ENCODE measurements around the gene ARHGAP26.
"Not testable (repeated sequence)": the region's sequence is repeated elsewhere in the genome, so short reads cannot be mapped to it uniquely, and the experiment has no call there.

The ARHGAP26 gene

GRCh38 chr5:142971303-142972013, 201.3 kb downstream of the ARHGAP26 start:
- in situ Hi-C loops (cut with HindIII; ENCODE audit: low sequenced_read_pairs), result no loop called here

GRCh38 chr5:142972064-142972570, 201.9 kb downstream of the ARHGAP26 start:
- in situ Hi-C loops (cut with HindIII; ENCODE audit: low sequenced_read_pairs), result no loop called here

GRCh38 chr5:142973932-142974331, 203.8 kb downstream of the ARHGAP26 start:
- in situ Hi-C loops (cut with HindIII; ENCODE audit: low sequenced_read_pairs), result no loop called here

GRCh38 chr5:142974409-142974808, 204.2 kb downstream of the ARHGAP26 start:
- in situ Hi-C loops (cut with HindIII; ENCODE audit: low sequenced_read_pairs), result no loop called here

GRCh38 chr5:142976861-142977260, 206.7 kb downstream of the ARHGAP26 start:
- in situ Hi-C loops (cut with HindIII; ENCODE audit: low sequenced_read_pairs), result no loop called here

GRCh38 chr5:142977363-142978051, 207.3 kb downstream of the ARHGAP26 start:
- in situ Hi-C loops (cut with HindIII; ENCODE audit: low sequenced_read_pairs), result no loop called here

GRCh38 chr5:142978252-142978651, 208.1 kb downstream of the ARHGAP26 start:
- in situ Hi-C loops (cut with HindIII; ENCODE audit: low sequenced_read_pairs), result no loop called here

- in situ Hi-C loops (cut with HindIII; ENCODE audit: low sequenced_read_pairs), result no loop called here
These were observed 208.5 kb downstream of the ARHGAP26 start for GRCh38 chr5:142978726-142979125.

GRCh38 chr5:142979636-142980035, 209.5 kb downstream of the ARHGAP26 start:
- in situ Hi-C loops (cut with HindIII; ENCODE audit: low sequenced_read_pairs), result no loop called here

GRCh38 chr5:142981475-142981874, 211.3 kb downstream of the ARHGAP26 start:
- in situ Hi-C loops (cut with HindIII; ENCODE audit: low sequenced_read_pairs), result no loop called here

GRCh38 chr5:142981886-142982820, 212.0 kb downstream of the ARHGAP26 start:
- in situ Hi-C loops (cut with HindIII; ENCODE audit: low sequenced_read_pairs), result no loop called here

GRCh38 chr5:142982821-142983200, 212.6 kb downstream of the ARHGAP26 start:
- in situ Hi-C loops (cut with HindIII; ENCODE audit: low sequenced_read_pairs), result no loop called here

GRCh38 chr5:142984011-142984410, 213.8 kb downstream of the ARHGAP26 start:
- in situ Hi-C loops (cut with HindIII; ENCODE audit: low sequenced_read_pairs), result no loop called here

- in situ Hi-C loops (cut with HindIII; ENCODE audit: low sequenced_read_pairs), result no loop called here
These were observed 214.3 kb downstream of the ARHGAP26 start for GRCh38 chr5:142984525-142984924.

GRCh38 chr5:142989270-142989669, 219.1 kb downstream of the ARHGAP26 start:
- in situ Hi-C loops (cut with HindIII; ENCODE audit: low sequenced_read_pairs), result not testable (repeated sequence)

GRCh38 chr5:142990073-142990472, 219.9 kb downstream of the ARHGAP26 start:
- in situ Hi-C loops (cut with HindIII; ENCODE audit: low sequenced_read_pairs), result not testable (repeated sequence)

- in situ Hi-C loops (cut with HindIII; ENCODE audit: low sequenced_read_pairs), result no loop called here
These were observed 224.0 kb downstream of the ARHGAP26 start for GRCh38 chr5:142994218-142994617.

GRCh38 chr5:142995621-142996020, 225.4 kb downstream of the ARHGAP26 start:
- in situ Hi-C loops (cut with HindIII; ENCODE audit: low sequenced_read_pairs), result not testable (repeated sequence)

GRCh38 chr5:142997591-142997990, 227.4 kb downstream of the ARHGAP26 start:
- in situ Hi-C loops (cut with HindIII; ENCODE audit: low sequenced_read_pairs), result no loop called here

- in situ Hi-C loops (cut with HindIII; ENCODE audit: low sequenced_read_pairs), result no loop called here
These were observed 228.3 kb downstream of the ARHGAP26 start for GRCh38 chr5:142998316-142999020.

All from endothelial cell of hepatic sinusoid (primary cell).